Measurements from ENCODE around the gene RSPH6A.
A peak's percentile ranks its signal among the peaks of the same experiment; 100 is the strongest.

Gene RSPH6A

GRCh38 chr19:45779231-45780145 lies 35.6 kb downstream of the RSPH6A start:
- no peak for DNase-seq

- no peak for DNase-seq
Observed at GRCh38 chr19:45778010-45778661, 37.0 kb downstream of the RSPH6A start.

- no peak for DNase-seq
Observed at GRCh38 chr19:45777395-45777961, 37.6 kb downstream of the RSPH6A start.

GRCh38 chr19:45774765-45775164 lies 40.3 kb downstream of the RSPH6A start:
- no peak for DNase-seq

- DNase-seq, result no peak
Observed at GRCh38 chr19:45773384-45773783, 41.7 kb downstream of the RSPH6A start.

- no peak for DNase-seq
Observed at GRCh38 chr19:45772912-45773311, 42.2 kb downstream of the RSPH6A start.

- DNase-seq, result no peak
Observed at GRCh38 chr19:45772130-45772840, 42.8 kb downstream of the RSPH6A start.

- no peak for DNase-seq
Observed at GRCh38 chr19:45771311-45771933, 43.7 kb downstream of the RSPH6A start.

- peak; percentile 83 for DNase-seq
Observed at GRCh38 chr19:45770192-45771101, 44.7 kb downstream of the RSPH6A start.

- DNase-seq, result no peak
Observed at GRCh38 chr19:45769821-45770191, 45.3 kb downstream of the RSPH6A start.

GRCh38 chr19:45768984-45769782 lies 45.9 kb downstream of the RSPH6A start, which contains the start of gene SIX5:
Gene SIX5, minus strand, starts transcription at chr19:45769252. Its CDS starts 408 bp downstream, at chr19:45768844.
- peak; percentile 95 for DNase-seq

- no peak for DNase-seq
Observed at GRCh38 chr19:45768655-45768983, 46.5 kb downstream of the RSPH6A start.

- no peak for DNase-seq
Observed at GRCh38 chr19:45767881-45768654, 47.0 kb downstream of the RSPH6A start.

- DNase-seq, result peak; percentile 28
Observed at GRCh38 chr19:45767410-45767880, 47.7 kb downstream of the RSPH6A start.

GRCh38 chr19:45766869-45767346 lies 48.2 kb downstream of the RSPH6A start:
- DNase-seq, result no peak

- no peak for DNase-seq
Observed at GRCh38 chr19:45766296-45766868, 48.7 kb downstream of the RSPH6A start.

- DNase-seq, result no peak
Observed at GRCh38 chr19:45765702-45766295, 49.3 kb downstream of the RSPH6A start.

GRCh38 chr19:45764945-45765701 lies 50.0 kb downstream of the RSPH6A start:
- no peak for DNase-seq

Measured in GOT3 (cell line).